CD4-positive, alpha-beta T cell treated with Interleukin-4 for 4 hours (primary cell): ENCODE data around the gene RB1.
"Not testable (repeated sequence)": the region's sequence is repeated elsewhere in the genome, so short reads cannot be mapped to it uniquely, and the experiment has no call there.

Source experiments
- DNase-seq: peaks from one replicate; pipeline ENCODE4 v3.0.0-alpha.2; 2020

The RB1 gene

GRCh38 chr13:48412881-48413351 lies 109.4 kb downstream of the RB1 start, which contains the start of gene LPAR6:
TSS of gene LPAR6 (minus strand) at chr13:48413113. CDS start at chr13:48412423, 690 bp downstream.
- peak; percentile 66 for DNase-seq

- DNase-seq: no peak
Observed at GRCh38 chr13:48414501-48414900, 111.0 kb downstream of the RB1 start.

DNA sequence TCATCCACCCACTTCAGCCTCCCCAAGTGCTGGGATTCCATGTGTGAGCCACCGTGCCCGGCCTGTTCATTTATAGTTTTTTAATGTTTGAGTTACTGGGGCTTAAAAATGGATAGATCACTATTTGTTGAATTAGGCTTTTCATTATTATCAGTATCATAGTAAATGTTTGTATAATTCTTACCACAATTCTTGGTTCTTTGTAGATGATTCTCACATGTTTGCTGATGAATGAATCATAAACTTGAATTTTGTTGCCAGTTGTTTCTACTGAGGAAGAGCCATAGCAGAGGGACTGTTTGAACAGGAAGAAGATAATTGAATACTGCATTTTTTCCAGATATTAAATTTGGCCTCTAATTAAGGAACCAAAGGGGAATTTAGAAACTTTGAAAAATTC lies 112.0 kb downstream of the RB1 start:
- no peak for DNase-seq

DNA sequence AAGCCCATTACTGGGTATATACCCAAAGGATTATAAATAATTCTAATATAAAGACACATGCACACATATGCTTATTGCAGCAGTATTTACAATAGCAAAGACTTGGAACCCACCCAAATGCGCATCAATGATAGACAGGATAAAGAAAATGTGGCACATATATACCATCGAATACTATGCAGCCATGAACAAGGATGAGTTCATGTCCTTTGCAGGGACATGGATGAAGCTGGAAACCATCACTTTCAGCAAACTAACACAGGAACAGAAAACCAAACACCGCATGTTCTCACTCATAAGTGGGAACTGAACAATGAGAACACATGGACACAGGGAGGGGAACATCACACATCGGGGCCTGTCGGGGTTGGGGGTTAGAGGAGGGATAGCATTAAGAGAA lies 118.5 kb downstream of the RB1 start:
- DNase-seq: not testable (repeated sequence)

GRCh38 chr13:48424212-48424611 lies 120.7 kb downstream of the RB1 start:
- no peak for DNase-seq

- no peak for DNase-seq
Observed at GRCh38 chr13:48426052-48426451, 122.5 kb downstream of the RB1 start.

GRCh38 chr13:48426755-48427298 lies 123.3 kb downstream of the RB1 start:
- not testable (repeated sequence) for DNase-seq

GRCh38 chr13:48429036-48429435 lies 125.5 kb downstream of the RB1 start:
- DNase-seq: no peak

DNA sequence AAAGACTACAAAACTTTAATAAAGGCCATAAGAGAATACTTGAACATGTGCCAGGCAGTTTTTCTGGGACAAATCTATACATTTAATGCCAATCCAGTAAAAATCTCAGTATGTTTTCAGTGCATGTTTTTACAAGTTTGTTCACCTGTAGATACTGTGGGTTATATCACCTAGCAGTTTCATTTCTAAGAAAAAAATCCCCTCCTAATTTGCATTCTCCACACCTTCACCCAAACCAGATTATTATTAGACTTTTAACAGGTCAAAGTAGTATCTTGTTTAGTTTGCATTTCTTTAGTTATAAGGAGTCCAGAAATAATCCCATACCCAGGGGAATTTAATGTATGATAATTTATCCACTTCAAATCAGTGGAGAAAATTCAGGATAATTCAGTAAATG lies 126.3 kb downstream of the RB1 start:
- DNase-seq: no peak

DNA sequence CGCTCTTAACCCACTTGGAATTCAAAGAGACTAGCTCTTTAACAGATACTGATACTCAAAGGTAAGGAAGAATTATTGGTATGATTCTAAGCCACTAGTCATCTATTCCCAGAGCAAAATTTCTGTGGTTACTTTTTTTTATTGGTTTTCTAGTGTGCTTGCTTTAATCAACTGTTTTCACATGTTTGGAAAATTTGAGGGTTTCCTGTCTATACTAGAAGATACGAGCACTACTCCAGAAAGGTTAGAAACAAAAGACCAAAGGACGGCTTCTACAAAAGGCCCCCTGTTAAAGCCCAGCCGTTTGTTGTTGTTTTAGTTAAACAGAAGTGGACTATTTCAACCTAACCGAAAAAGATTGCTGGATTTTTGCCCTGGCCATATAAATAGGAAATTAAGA lies 127.9 kb downstream of the RB1 start:
- no peak for DNase-seq

DNA sequence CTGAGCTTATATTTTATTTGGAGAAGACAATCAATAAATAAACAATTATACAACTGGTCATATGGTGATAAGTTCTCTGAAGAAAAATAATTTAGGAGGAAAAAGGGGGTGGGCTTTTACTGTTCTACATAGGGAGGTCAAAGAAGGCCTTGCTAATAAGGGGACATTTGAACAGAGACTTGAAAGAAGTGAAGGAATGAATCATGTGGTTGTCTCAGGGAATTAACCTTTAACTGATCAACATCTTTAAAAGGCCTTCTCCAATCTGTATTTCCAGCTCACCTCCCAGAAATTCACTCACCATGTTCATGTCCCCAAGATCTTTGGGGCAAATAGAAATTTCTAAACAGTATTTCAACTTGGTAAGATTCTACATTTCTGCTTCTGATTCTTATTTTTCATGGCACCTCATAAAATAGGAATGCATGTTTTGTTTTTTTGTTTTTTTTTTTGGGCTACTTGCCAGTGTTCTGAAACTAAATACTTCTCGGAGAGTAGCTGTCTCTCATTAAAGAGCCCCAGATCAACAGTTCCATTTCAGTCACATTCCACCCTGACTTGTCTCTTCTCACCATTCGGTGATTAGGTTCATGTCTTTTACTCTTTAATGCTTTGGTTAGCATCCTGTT lies 128.6 kb downstream of the RB1 start:
- DNase-seq: no peak

- no peak for DNase-seq
Observed at GRCh38 chr13:48434200-48434599, 130.6 kb downstream of the RB1 start.

GRCh38 chr13:48436661-48437288 lies 133.2 kb downstream of the RB1 start:
- DNase-seq: no peak

- no peak for DNase-seq
Observed at GRCh38 chr13:48437371-48437770, 133.8 kb downstream of the RB1 start.

GRCh38 chr13:48443442-48444208 lies 140.1 kb downstream of the RB1 start:
- DNase-seq: no peak

DNA sequence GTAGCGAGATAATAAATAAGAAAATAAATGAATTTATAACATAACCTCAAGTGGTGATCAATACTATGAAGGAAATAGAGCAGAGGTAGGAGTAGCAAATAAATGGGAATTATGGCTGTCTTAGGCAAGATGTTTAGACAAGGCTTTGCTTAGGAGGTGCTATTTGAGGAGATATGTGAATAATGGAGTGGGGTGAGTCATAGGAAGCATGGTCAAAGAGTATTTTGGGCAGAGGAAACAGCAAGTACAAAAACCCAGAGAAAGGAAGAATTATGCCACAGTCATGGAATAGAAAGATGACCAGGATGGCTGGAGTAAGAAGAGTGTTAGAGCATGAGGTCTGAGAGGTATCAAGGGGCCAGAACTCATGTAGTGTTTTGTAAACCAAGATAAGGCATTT lies 142.9 kb downstream of the RB1 start:
- DNase-seq: no peak

DNA sequence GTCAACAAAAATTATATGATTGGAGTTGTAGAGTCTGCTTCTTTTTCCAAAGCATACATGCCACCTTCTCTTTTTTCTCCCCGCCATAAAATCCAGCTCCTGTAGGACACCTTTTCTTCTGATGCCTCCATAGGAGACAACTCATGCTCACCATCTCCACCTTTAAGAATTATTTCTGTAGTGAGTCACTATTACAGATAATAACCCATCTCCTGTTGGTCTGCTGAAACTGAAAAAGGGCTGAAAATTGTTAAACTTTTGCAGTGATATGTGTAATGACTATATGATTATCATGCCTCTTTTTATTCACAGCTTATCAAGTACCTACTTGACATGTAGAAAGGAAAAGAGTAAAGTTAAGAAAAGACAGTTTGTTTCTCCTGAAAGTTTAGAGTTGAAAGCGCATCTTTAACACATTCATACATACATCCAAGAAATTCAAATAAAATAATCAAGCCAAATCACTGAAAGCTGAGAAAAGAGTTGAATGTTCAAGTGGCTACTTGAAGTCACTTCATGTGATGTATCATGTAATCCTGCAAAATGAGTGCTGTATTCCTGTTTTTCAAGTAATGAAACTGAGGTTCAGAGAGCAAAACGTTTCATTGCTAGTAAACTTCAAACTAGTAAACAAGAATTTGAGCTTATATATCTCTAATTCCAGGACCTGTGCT lies 144.9 kb downstream of the RB1 start:
- DNase-seq: no peak

GRCh38 chr13:48448959-48449614 lies 145.5 kb downstream of the RB1 start:
- no peak for DNase-seq

DNA sequence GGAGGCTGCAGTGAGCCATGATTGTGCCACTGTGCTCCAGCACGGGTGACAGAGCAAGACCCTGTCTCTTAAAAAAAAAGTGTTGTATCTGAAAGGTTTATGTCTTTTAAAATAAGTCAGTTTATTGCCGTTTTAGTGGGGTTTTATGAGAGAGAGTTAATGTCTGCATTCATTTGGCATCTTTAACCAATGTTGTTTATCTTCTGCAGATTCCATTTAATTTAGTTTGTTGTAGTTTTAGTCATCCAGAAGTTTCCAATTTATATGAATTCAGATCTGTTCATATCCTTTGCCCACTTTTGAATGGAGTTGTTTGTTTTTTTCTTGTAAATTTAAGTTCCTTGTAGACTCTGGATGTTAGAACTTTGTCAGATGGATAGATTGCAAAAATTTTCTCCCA lies 146.1 kb downstream of the RB1 start:
- no peak for DNase-seq

GRCh38 chr13:48451196-48451595 lies 147.6 kb downstream of the RB1 start:
- DNase-seq: not testable (repeated sequence)

DNA sequence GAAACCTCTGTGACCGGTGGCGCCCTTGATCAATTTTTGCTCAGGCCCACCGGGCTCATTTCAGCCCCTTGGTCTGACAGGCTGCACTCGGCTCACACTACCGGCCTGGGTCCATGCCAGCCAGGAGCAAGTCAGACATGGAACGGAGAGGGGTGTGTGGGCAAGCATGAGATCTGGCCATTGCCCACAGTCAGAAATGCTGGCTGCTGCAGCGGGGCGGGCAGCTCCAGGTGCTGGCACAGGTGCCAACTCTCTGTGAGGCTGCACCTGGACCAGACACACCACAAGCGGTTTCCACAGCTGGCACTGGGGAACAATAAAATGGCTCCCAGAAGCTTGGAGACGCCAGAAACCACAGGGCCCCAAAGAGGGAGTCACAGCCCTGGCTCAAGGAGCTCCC lies 153.0 kb downstream of the RB1 start:
- DNase-seq: no peak

DNA sequence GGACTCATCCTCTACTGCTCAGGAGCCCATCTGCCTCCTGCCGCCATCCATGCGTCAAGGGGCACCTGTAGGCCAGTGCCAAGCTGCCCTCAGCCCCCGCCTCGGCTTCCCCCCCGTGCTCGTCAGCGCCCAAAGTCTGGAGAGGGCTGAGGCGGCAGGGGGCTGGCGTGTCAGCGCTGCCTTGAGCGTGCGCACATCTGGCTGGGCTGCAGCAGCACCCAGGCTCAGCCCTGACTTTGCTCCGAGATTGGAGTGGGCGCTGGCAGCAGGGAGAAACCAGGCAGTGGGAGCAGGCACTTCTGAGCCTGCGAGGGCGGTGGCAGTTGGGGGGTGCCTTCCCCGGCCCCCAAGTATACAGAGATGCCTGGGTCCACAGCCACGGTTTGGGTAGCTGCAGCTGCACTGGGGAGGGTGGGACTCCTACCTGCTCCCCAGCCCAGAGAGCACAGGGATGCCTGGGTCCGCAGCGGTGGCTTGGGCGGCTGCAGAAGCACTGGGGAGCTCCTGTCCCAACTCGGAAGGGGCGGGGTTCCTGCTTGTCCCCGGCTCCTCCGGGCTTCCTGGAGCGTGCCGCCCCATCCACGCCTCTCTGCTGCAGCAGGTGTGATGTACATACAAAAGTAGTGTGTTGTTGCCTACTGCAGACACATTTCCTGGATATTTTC lies 154.2 kb downstream of the RB1 start:
- DNase-seq: no peak
